Measurements from ENCODE around the gene ARNT2.

ARNT2 gene

DNA sequence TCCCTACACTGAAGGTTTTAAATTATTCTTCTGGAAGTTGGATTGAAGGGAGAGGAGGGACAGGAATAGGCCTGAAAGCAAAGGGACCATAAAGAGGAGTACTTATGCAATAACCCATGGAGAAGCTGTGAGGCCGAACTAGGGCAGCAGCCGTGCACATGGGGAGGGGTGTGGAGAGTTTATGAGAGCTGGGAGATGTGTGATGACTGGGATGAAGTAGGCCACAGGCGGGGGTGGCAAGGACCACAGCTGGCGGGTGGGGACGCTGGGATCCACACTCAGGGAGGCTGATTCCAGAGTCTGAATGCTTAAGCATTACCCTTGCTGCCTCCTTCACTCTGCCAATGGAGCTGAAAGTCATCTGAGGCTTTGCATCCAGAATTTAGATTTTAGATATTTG, 123.8 kb downstream of the ARNT2 start:
- H3K4me3 ChIP-seq (ENCODE audit: low read depth, low read length): no peak overlapping the region
- TF ChIP-seq, protein P1, sequence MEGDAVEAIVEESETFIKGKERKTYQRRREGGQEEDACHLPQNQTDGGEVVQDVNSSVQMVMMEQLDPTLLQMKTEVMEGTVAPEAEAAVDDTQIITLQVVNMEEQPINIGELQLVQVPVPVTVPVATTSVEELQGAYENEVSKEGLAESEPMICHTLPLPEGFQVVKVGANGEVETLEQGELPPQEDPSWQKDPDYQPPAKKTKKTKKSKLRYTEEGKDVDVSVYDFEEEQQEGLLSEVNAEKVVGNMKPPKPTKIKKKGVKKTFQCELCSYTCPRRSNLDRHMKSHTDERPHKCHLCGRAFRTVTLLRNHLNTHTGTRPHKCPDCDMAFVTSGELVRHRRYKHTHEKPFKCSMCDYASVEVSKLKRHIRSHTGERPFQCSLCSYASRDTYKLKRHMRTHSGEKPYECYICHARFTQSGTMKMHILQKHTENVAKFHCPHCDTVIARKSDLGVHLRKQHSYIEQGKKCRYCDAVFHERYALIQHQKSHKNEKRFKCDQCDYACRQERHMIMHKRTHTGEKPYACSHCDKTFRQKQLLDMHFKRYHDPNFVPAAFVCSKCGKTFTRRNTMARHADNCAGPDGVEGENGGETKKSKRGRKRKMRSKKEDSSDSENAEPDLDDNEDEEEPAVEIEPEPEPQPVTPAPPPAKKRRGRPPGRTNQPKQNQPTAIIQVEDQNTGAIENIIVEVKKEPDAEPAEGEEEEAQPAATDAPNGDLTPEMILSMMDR (IDR thresholded peaks at IDR 0.05; ENCODE audit: low read depth, low read length): no peak

DNA sequence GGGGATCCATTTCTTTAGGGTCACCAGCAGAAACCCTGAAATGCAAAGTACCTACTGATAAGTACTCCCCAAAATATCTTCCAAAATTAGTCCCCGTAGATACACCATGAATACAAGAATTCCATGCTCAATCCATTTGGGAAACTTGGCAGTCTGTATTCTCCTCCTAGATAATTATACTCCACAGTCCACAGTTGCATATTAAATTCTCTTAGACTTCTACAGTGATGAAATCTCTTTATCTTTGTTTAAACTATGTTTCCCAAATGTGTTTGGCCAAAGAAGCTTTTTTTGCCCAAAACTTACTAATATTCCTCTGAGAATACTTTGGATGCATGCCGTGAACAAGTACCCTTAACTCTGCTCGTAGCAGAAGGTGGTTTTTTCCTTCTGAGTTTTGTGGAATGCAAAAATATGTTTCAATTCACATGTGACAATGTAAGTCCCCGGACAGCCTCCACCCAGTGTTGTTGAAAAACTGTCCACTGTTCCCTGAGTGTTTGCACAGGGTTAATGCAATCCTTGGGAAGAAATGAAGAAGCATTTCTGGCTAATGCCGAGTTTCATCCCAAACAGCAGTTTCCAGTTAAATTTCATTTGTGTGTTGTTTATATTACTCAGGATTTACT, 126.7 kb downstream of the ARNT2 start:
- TF ChIP-seq, protein P1 (IDR thresholded peaks at IDR 0.05; ENCODE audit: low read depth, low read length): no peak
- no peak overlapping the region for H3K4me3 ChIP-seq (ENCODE audit: low read depth, low read length)

DNA sequence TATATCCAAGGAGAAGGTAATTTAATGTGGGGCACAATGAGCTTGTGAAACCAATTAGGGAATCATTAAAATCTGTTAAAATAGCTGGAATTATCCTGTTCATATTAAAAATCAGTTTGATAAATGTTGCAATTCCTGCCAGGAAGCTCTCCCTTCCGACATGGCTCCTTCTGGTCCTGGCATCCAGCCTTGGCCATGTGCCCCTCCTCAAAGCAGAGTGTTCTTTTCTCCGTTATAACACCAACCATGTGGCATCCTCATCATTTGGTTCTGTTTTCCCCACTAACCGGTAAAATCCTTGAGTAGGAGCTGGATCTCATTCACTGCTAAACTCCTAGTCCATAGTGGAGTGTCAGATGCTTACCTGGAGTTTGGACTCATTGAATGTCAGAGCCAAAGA, 127.2 kb downstream of the ARNT2 start:
- H3K4me3 ChIP-seq (ENCODE audit: low read depth, low read length): no peak overlapping the region
- TF ChIP-seq, protein P1 (IDR thresholded peaks at IDR 0.05; ENCODE audit: low read depth, low read length): no peak

DNA sequence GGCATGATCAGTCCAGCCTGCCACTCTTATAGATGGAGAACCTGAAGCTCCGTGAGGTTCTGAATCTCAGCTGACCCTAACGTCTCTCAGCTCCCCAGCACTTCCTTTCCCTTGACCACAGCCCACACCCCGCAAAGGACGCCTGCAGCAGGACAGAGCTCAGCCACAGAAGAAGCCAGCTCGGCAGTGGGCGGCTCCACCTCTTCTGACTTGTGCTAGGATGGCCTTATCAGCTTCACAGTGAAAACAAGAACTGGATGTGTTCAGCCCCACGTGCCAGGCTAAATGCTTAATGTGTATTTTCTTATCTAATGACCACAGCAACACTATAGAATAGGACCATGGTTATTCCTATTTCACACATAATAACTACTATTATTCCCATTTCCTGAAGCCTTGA, 127.6 kb downstream of the ARNT2 start:
- TF ChIP-seq, protein P1 (IDR thresholded peaks at IDR 0.05; ENCODE audit: low read depth, low read length): no peak
- no peak overlapping the region for H3K4me3 ChIP-seq (ENCODE audit: low read depth, low read length)

DNA sequence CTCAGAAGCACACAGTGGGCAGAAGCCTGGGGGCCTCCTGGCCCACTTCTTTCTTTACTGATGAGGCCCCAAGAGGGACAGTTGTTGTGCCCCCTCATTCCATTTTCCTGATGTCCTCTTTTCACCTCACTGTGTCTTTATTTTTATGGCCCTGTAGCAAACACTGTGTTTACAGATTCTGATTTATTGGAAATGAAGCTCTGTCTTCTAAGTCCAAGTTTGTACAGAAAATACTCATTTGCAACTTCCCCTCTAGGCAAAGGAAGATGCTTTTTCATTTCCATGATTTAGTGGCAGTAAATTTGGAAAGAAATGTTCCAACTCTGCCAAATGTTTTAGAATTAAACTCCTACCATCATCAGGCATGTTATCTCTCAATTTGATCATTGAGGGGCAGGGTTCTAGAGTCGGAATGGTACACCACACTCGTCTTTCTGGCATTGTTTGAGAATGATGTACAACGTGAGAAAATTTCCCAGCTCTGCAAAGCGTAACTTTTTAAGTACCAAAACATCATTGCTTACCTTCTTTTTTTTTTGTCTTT, 129.7 kb downstream of the ARNT2 start:
- TF ChIP-seq, protein P1 (IDR thresholded peaks at IDR 0.05; ENCODE audit: low read depth, low read length): no peak
- no peak overlapping the region for H3K4me3 ChIP-seq (ENCODE audit: low read depth, low read length)

DNA sequence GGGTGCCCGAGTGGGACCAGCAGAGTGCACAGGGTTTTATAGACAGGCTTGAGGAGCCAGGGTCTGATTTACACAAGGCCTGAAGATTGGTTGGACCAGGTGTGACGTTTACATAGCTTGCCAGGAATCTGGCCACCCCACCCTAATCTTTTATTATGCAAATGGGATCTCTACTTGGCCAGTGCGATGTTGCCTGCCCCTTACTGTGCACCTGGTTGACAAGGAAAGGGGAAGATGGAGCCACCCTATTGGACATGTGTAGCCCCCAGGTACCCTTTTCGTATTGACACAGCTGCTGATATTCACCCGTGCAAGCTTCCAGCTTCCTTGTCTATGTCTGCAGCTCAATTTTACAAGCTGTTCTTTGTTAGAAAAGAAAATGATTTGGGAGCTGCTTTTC, 132.0 kb downstream of the ARNT2 start:
- TF ChIP-seq, protein P1 (IDR thresholded peaks at IDR 0.05; ENCODE audit: low read depth, low read length): no peak
- no peak overlapping the region for H3K4me3 ChIP-seq (ENCODE audit: low read depth, low read length)

DNA sequence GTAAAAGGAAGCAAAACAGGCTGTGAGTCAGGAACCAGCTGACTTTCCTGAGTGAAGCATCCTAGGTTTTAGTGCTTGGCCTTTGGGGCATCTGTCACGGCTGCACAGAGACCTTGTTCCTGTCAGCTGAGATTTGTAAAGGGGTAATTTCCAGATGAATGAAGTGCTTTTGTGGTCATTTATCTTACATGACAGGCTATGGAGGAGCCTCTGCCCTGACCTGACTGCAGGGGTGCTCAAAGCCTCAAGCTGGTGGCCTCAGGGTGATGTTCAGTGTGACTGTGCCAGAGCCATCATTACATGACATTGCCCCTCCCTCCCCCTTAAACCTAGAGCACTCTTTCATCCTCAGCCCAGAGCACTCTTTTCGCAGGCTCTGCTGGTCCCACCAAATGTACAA, 132.5 kb downstream of the ARNT2 start:
- TF ChIP-seq, protein P1 (IDR thresholded peaks at IDR 0.05; ENCODE audit: low read depth, low read length): no peak

More for the DNA sequence above, 132.5 kb downstream of the ARNT2 start:
- no peak overlapping the region for H3K4me3 ChIP-seq (ENCODE audit: low read depth, low read length)
